Calu3 (cell line): ENCODE measurements around the gene RANBP17. TPM values are rescaled to one million over a fixed set of nuclear protein-coding genes. Genes with fewer than 3 reads are reported as not detected.

Experiments used
- BruUV-seq: library from RNA; stranded (reverse); fragments of 400-500 nt; replicated peaks from 2 replicates; lab custom pipeline; 2021; lab: Mats Ljungman, UMichigan
- CTCF ChIA-PET: fragments of 300-600 bp; sonication (Branson Sonifier 250); formaldehyde crosslinking; loops from one replicate; lab custom pipeline; 2022; ENCODE audit warnings: antibody characterized with exemption; lab: Charles Lee
- DNase-seq: peaks from one replicate; pipeline ENCODE4 v3.0.0; 2022
- H3K27ac Mint-ChIP-seq: one replicate; pipeline ENCODE4 v1.8.0; 2022; ENCODE audit warnings: mixed read lengths; ENCODE audit not compliant: unreplicated experiment
- H3K27me3 Mint-ChIP-seq: one replicate; pipeline ENCODE4 v1.8.0; 2022; ENCODE audit warnings: mixed read lengths; ENCODE audit not compliant: unreplicated experiment
- H3K36me3 Mint-ChIP-seq: one replicate; pipeline ENCODE4 v1.8.0; 2022; ENCODE audit warnings: mild to moderate bottlenecking, moderate library complexity, mixed read lengths; ENCODE audit not compliant: insufficient read depth, unreplicated experiment
- H3K4me1 Mint-ChIP-seq: one replicate; pipeline ENCODE4 v1.8.0; 2022; ENCODE audit warnings: mild to moderate bottlenecking, low read depth, mixed read lengths; ENCODE audit not compliant: unreplicated experiment
- H3K4me3 Mint-ChIP-seq: one replicate; pipeline ENCODE4 v1.8.0; 2022; ENCODE audit warnings: mild to moderate bottlenecking, low read depth, moderate library complexity, mixed read lengths; ENCODE audit not compliant: unreplicated experiment
- H3K9me3 Mint-ChIP-seq: one replicate; pipeline ENCODE4 v1.8.0; 2022; ENCODE audit warnings: low read depth, mixed read lengths; ENCODE audit not compliant: unreplicated experiment
- CTCF ChIP-seq: fragments of 200-600 bp; IDR thresholded peaks from one replicate; pipeline ENCODE4 v1.8.0; 2022; ENCODE audit warnings: antibody characterized with exemption; ENCODE audit not compliant: unreplicated experiment
- intact Hi-C: fragments of 100-400 bp; cut with micrococcal nuclease; formaldehyde crosslinking; loops from one replicate; pipeline ENCODE4 v1.10.0; 2022; ENCODE audit not compliant: unreplicated experiment
- total RNA-seq: library from RNA; stranded (reverse); gene quantifications from 2 replicates; pipeline ENCODE4 v1.2.3, GENCODE V29; 2022

Gene RANBP17
- total RNA-seq, 1 experiment from 2014 or later, result 117 TPM

GRCh38 chr5:171121638-171122037, 259.8 kb downstream of the RANBP17 start:
- no TSS peak for BruUV-seq
- CTCF ChIA-PET, result no interaction called here
- intact Hi-C loops, result no loop called here
- no peak for DNase-seq
- TF ChIP-seq CTCF, result no peak
- H3K4me1 Mint-ChIP-seq, result peaks cover 9% of the 10 kb centered on the region
- H3K27me3 Mint-ChIP-seq, result no peaks in the 10 kb centered on the region
- H3K4me3 Mint-ChIP-seq, result no peak overlapping the region
- H3K27ac Mint-ChIP-seq, result no peak overlapping the region
- H3K9me3 Mint-ChIP-seq, result peaks cover 4% of the 10 kb centered on the region
- H3K36me3 Mint-ChIP-seq, result no peaks in the 10 kb centered on the region

GRCh38 chr5:171122372-171122771, 260.6 kb downstream of the RANBP17 start:
- intact Hi-C loops, result no loop called here
- H3K4me3 Mint-ChIP-seq, result no peak overlapping the region
- no TSS peak for BruUV-seq
- peaks cover 4% of the 10 kb centered on the region for H3K9me3 Mint-ChIP-seq
- peak; percentile 52 for DNase-seq
- CTCF ChIA-PET, result no interaction called here
- no peak for TF ChIP-seq CTCF
- H3K27ac Mint-ChIP-seq, result no peak overlapping the region
- H3K4me1 Mint-ChIP-seq, result peaks cover 9% of the 10 kb centered on the region
- no peaks in the 10 kb centered on the region for H3K36me3 Mint-ChIP-seq
- no peaks in the 10 kb centered on the region for H3K27me3 Mint-ChIP-seq

- BruUV-seq, result no TSS peak
- Mint-ChIP-seq H3K27ac (no peak overlapping the region), H3K27me3 (no peaks in the 10 kb centered on the region), H3K4me3 (no peak overlapping the region), H3K9me3 (peaks cover 4% of the 10 kb centered on the region), H3K36me3 (no peaks in the 10 kb centered on the region), H3K4me1 (peaks cover 9% of the 10 kb centered on the region)
- CTCF ChIA-PET, result no interaction called here
- intact Hi-C loops, result no loop called here
- no peak for DNase-seq
- TF ChIP-seq CTCF, result no peak
These were observed 261.6 kb downstream of the RANBP17 start for GRCh38 chr5:171123417-171123816.

- intact Hi-C loops, result no loop called here
These were observed 265.5 kb downstream of the RANBP17 start for GRCh38 chr5:171127314-171127713.

More at GRCh38 chr5:171127314-171127713, 265.5 kb downstream of the RANBP17 start:
- H3K36me3 Mint-ChIP-seq, result no peaks in the 10 kb centered on the region
- H3K27ac Mint-ChIP-seq, result no peak overlapping the region
- H3K27me3 Mint-ChIP-seq, result no peaks in the 10 kb centered on the region
- TF ChIP-seq CTCF, result no peak
- CTCF ChIA-PET, result no interaction called here
- no peaks in the 10 kb centered on the region for H3K4me1 Mint-ChIP-seq
- no peak overlapping the region for H3K4me3 Mint-ChIP-seq
- no TSS peak for BruUV-seq
- no peaks in the 10 kb centered on the region for H3K9me3 Mint-ChIP-seq
- DNase-seq, result no peak
